GM18519 (cell line): Measurements from ENCODE around the gene KRTAP5-5.
"Not testable (repeated sequence)": the region's sequence is repeated elsewhere in the genome, so short reads cannot be mapped to it uniquely, and the experiment has no call there.

Experiments used
- ATAC-seq: cut with Tn5 transposase; IDR thresholded peaks from one replicate; pipeline ENCODE4 v1.9.1; 2021; ENCODE audit warnings: mild to moderate bottlenecking, moderate library complexity; ENCODE audit not compliant: unreplicated experiment, low FRiP score

The KRTAP5-5 gene

DNA sequence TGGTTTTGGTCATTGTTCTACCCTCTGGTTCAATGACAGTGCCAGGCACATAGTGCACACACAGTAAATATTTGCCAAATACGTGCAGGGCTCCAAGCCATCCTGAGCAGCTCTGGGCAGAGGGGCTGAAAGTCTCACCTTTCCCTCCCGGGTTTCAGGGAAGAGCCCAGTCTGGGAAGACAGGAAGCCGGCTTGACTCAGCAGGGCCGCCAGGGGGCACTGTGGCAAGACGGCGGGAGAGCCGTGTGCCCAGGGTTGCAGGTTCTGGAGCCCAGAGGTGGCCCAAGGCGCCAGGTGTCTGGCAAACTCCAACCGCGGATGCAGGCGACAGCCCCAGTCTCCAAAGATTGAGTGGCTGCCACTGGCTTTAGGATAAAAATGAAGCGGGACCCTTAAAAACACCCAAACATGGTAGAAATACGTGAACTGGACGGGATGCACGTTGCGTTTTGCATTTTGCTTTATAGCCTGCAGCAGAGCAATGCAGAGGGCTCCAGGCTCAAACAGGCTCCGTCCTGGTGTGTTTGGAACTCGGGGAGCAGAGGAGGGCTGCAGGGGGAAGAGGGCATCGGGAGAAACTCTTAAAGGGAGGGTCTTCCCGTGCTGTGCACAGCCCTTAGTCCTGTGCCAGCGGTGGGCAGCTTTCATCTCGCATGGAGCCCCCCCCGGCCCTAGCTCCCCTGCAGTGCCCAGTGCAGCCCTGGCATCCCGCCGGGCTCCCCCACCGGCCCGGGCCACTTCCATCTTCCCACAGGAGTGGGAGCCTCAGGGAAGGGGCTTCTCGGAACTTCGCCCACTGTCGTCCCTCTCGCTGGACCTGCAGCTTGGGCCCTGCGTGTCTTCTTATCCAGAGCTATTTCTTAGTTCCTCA is 10.7 kb downstream of the KRTAP5-5 start:
- no peak for ATAC-seq

DNA sequence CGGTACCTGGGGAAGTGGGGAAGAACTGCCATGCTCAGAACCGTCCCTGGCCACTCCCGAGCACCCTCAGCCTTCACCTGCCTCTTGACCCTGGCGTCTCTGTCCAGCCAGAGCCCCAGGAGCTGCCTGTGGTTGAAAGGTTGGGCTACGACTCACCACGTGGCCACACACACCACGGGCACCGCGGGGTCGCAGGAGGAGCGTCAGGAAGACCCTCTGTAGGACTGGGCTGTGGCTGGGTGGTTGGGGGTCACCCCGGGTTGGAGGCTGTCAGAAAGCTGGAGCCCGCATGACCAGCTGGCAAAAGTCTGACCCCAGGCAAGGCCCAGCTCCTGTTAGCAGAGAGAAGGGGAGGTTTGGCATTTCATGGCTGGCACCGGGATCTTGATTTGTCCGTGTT is 11.5 kb downstream of the KRTAP5-5 start:
- ATAC-seq: no peak

DNA sequence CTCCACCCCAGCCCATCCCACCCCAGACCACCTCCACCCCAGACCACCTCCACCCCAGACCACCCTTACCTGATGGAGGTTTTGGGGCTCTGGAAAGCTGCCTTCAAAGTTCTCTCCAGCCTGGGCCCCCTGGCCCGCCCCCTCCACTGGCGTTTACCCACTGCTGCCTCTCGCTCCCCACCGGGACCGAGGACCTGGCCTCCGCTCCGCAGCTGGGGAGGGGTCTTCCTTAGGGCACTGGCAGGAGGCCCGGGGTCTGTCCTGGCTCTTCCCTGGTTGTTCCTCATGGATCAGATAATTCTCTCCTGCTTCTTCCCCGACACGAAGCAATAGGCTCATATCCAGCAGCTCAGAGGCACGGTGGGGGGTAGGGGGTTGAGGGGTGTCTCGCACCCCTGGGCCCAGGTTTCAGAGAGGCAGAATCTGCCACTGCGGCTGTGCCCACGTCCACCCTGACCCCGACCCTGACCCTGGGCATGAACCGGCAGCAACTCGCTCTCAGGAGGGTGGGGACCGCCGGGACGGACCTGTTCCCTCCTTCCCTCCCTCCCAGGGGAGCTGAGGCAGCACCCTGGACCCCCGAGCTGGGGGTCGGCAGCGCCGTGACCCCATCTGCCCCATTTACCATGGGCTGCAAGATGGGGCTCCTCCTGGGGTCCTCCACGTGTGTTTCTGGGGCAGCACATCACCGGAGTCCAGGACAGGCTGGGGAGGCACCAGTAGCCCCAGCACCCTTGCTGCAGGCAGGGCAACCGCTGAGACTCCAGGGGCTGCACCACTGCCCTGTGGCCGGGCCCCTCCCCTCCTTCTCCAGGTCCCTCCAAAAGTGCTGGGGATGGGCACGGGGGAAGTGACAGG is 12.9 kb downstream of the KRTAP5-5 start:
- ATAC-seq: no peak

DNA sequence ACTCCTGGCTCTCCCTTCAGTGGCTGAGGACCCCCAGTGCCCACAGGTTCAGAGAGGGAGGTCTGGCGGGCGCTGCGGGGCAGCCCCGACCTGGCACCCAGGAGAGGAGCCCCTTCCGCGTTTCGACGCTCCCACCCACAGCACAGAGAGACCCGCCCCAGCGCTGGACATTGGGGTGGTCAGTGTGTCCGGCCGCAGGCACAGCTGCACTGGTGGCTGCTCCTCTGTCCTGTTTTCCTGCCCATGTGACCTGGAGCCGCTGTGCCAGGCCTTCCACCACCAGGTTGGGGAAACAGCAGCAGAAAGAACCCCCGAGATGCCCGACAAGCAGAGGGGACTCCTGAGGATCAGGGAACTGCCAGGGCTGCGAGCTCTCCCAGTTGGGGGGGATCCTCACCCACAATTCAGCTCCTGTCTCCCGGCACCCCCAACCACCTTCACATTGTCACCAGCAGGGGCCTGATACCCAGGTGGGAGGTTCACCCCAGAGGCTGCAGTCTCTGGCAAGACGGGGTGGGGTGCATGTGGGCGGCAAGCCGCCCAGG is 13.6 kb downstream of the KRTAP5-5 start:
- ATAC-seq: no peak

DNA sequence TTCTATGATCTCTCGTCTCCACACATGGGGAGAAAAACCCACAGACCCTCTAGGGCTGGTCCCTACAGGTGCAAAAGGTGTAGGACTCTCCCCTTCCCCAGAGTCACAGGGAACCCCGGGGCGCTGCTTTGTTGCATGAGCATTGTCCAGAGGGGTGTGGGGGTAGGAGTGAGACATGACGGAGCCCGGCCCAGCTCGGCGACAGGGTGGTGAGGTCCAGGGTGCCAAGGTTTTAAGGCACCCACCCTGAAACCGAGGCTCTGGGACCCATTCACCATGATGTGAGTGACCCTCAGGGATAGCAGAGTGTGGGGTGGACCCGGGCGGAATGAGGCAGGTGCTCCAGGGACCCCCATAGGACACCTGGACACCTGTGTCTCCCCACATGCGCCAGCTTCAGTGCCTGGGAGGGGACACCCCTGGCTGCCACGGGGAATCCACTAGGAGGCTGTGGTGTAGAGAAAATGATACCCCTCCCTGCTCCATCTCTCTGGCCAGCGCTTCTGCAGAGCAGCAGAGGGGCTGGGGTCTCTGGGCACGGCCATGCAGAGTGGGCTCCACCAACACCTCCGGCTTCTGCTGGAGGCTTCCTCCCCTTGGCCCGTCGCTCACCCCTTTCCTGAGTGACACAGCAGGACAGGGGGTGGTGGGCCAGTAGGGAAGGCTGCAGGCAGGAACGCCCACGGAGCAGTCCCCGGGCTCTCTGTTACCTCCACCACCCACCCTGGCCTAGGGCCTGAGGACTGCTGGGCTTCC is 15.2 kb downstream of the KRTAP5-5 start:
- ATAC-seq: no peak

DNA sequence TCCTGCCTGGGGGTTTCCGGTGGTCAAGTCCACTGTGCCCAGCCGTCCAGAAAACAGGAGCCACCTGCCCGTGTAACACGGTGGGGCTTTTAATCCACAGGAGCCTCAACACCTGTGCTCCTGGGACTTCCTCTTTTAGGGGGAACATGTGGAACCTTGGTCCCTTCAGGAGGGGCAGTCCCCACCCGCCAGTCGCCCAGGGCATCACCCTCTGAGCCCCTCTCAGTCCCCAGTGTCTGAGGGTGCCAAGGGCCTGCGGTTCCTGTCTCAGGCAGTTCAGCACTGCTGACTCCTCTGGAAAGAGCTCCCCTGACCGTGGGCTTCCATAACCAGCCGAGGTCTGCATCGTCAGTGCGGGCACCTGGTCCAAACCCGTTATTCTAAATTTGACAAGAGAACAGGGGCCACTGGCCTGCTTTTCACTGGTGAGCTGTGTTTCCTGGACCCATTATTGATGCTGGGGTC is 15.8 kb downstream of the KRTAP5-5 start:
- no peak for ATAC-seq

DNA sequence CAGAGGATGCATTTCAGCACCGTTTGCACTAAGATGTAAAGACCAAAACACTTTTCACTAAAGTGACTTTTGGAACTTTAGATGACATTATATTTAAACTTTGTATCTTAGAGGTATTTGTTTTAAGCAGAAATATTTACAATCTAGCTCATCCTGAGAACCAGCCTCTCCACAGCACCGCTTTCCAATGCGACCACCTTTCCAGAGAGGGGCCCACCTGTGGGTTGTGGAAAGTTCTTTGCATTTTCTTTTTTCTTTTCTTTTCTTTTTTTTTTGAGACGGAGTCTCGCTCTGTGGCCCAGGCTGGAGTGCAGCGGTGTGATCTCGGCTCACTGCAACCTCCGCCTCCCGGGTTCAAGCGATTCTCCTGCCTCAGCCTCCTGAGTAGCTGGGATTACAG is 17.0 kb downstream of the KRTAP5-5 start:
- ATAC-seq: not testable (repeated sequence)

DNA sequence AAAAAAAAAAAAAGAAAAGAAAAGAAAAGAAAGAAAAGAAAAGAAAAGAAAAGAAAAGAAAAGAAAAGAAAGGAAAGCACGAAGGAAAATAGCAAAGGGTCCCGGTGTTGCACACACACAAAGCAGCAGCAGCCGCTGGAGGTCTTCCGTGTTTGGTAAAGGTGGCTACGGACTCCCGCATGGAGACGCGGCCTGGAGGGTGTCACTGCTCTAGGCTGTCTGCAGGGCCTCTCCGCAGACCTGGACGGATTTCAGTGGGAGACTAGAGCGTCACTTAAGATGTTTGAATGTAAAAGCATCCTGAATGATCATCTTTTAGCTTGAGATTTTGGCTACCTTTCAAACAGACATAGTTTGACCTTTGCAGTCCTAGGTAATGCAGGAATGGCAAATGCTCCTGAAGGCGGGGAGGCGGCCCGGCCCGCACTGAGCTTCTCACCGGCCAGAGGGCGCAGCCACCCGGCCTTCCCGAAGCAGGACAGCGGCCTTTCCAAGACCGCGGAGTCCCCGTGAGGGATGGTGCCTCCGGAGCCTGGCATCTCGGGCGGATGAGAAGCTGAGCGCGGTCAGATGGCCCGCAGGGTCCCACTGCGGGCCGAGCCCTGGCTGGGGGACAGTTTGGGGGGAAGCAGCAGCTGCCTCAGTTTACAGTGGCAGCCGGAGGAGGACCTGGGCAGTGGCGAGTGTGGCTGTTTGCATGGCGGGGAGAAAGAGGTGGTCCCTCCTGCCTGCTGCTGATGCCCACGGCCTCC is 18.5 kb downstream of the KRTAP5-5 start:
- no peak for ATAC-seq

DNA sequence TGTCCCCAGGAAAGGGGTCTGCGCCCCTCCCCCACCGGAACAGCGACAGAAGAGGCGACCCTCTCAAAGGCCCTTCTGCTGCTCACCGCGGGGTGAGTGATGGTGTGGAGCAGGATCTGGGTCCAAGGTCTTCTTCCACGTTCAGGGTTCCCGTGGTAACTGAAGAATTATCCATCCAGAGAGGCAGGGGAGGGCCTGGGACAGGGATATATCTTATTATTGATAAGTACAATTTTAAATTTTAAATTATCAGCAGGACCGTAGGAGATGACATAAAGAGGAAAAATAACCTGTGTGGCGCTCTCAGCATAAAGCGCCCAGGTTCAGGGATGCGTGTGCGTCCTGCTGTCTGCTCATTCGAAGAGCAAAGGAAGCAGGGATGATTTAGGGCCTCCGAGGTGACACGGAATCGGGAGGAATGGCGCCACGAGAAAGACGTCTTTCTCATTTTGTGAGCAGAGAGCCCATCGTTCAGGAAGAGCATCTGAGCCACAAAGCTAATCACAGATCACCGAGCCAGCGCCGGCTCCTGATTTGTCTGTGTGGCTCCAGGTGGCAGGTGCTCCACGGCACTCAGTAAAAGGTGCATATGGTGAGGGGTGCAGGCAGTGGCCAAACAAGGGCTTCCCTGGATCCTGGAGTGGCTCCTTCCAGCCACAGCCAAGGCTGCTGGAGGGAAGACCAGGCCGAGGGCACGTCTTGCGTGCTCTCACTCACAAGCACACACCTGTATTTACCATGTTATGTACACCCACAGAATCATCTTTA is 19.3 kb downstream of the KRTAP5-5 start:
- no peak for ATAC-seq

DNA sequence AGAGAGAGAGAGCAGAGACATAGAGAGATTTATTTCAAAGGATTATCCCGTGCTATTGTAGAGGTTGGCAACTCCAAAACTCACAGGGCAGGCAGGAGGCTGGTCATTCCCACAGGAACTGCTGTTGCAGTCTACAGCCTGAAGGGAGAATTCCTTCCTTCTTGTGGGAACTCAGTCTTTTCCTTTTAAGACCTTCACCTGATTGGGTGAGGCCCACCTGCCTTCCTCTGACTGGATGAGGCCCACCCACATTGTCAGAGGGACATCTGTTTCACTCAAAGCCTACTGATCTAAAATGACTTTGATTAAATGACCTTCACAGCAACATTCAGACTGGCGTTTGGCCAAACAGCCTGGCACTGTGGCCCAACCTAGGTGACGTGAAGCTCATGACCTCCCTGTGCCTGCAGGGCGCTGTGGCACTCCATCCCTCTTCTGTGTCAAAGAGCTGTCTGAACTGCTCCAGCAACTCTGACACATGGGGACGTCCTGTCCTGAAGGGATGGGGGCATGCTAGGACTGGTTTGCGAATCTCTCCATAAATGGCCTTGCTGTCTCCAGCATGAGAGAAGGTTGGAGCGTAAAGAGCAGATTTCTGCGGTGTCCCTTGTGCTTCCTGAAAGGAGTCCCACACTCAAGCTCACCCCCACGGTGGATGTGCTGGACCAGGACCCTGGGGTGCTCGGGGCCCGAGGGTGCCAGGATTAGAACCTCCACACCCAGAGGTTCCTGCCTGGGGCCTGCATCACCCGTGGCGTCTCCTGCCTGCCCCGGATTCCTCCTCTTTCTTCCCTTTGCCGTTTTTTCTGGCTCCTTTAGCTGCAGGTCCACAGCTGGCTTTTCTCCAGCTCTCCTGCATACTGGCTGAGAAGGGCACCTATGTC is 20.7 kb downstream of the KRTAP5-5 start:
- ATAC-seq: no peak

DNA sequence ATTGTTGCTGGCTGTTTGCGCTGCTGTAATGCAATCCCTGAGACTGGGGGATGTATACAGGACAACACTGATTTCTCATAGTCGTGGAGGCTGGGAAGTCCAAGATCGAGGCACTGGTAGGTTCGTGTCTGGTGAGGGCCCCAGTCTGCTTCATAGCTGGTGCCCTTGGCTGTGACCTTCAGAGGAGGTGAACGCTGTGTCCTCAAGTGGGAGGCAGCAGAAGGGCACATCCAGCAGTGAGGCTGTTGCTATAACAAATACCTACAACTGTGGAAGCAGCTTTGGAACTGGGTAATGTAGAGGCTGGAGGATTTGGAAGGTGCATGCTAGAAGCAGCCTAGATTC is 21.3 kb downstream of the KRTAP5-5 start:
- no peak for ATAC-seq

DNA sequence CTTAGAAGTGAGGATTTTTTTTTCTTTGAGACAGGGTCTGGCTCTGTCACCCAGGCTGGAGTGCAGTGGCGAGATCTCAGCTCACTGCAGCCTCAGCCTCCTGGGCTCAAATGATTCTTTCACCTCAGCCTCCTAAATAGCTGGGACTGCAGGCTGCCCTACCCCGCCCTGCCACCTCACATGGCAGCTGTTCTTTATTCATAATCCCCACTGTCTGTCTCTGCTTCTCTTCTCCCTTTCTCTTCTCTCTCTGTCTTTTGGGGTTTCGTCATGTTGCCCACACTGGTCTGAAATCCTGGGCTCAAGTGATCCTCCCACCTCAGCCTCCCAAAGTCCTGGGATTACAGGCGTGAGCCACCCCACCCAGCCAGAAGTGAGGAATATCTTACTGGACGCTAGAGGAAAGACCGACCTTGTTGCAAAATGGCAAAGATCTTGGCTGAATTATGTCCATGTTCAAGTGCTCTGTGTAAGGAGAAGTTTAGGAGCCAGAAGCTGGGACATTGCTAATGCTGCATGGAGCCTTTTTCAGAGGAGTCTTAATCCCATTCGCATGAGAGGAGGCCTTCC is 21.9 kb downstream of the KRTAP5-5 start:
- no peak for ATAC-seq

DNA sequence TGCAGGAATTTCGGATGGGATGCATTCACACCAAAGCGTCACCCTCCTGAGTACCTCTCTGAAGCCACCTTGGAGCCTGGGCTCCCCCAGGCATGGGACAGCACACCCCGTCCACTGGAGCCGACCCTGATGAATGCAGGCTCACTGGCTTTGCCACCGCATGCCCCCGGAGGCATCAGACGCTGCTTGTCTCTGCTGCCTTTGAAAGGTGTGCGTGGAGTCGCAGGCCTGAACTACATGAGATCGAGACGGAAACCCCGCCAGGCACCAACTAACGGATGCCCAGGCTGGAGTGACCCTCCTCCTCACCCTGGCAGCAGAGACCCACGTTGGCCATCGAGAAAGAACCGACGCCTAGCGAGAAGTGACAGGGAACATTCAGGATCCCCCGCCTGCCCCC is 22.5 kb downstream of the KRTAP5-5 start:
- ATAC-seq: no peak

DNA sequence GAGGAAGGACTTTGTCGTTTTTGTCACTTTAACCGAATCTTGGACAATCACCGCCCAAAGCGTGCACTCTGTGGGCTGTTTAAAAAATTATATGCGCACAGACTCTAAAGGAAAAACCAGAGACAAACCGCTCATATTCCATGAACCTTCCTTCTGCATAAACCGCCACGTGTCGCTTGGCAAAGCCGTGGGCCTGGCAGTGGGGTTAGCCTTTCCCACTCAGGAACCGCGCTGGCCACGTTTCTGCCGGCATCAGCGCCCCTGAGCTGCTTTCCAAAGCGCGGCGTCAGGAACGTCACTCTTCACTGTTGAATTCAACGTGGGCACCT is 22.8 kb downstream of the KRTAP5-5 start:
- no peak for ATAC-seq

DNA sequence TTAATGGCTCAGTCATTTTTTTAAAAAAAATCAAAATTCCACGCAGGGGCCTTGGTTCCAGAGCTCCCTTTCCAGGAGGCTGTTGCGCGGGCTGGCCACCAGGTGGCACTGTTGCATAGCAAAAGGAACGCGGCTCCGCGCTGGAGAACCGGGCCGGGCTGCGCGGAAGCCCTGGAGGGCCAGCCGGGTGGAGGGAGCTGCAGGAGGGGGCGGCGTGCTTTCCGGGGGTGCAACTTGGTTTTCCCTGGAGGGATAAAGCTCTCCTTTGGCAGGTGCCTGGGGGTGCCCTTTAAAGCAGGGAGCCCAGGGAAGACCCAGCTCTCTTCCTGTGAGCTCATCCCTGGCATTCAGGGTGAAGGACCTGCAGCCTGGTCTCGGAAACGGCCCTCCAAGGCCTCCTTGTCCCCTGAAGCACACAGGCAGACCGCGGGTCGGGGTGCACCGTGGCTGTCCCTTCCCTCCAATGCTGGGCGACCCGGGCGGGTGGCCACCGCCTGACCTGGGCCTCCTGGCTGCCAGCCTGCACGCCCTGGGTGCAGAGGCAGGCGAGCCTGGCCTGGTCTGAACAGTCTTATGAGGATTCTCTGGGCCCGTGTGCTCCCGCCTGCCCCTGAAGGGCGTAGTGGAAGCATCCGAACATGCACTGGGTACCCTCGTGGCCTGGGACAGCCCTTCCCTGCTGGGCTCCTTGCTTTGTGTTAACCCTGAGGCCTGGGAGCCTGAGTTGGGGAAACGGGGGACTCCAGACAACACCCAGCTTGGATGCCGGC is 23.4 kb downstream of the KRTAP5-5 start:
- no peak for ATAC-seq

DNA sequence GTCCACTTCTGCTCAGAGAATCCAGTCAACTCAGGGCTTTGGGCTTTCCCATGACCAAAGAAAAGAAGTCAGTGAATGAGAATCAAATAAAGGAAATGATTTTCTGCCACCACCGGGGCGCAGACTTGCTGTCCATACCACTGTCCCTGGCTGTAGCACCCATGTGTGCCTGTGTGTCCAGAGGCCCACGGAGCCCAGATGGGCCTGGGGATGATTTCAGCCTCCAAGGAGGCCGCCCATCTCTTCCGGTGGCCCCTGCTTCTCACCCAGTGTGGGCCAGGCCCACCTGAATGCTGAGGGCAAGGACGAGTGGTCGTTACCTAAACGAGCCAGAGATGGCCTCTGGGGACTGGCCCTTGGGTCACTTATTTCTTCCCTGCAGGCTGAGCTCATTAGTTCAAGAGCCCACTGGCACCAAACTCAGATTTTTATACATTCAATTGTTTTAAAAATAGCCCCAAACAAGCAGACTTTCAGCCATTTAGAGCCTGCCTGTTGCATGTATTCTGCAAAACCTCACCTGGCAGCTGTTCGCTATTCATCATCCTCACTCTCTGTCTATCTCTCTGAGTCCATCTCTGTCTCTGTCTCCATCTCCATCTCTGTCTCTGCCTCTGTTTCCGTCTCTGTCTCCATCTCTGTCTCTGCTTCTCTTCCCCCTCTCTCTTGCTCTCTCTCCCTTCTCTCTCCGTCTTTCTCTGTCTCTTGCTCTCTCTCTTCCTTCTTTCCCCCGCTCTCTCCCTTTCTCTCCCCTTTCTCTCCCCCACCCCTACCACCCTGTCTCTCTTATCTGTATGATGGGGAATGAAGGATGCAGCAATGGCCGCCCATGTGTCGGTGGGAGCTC is 24.2 kb downstream of the KRTAP5-5 start:
- ATAC-seq: no peak
